Measurements from ENCODE around the gene MTA1.

- TF ChIP-seq CTCF (IDR thresholded peaks at IDR 0.05) (no peak), POLR2A (IDR thresholded peaks at IDR 0.05) (no peak)
Measured at GRCh38 chr14:105484997-105485393, 65.4 kb downstream of the MTA1 start.

Data from Peyer's patch (tissue), 4 donors.